Astrocyte (in vitro differentiated cells and primary cell): Measurements from ENCODE around the gene CELF2. TPM values are rescaled to one million over a fixed set of nuclear protein-coding genes. Genes with fewer than 3 reads are reported as not detected.

ENCODE experiments used
- DNase-seq: peaks from one replicate; pipeline ENCODE4 v3.0.0-alpha.2; 2010; ENCODE audit warnings: low read depth
- FAIRE-seq: peaks from 2 replicates; lab custom pipeline; 2011; peaks lifted over from hg19 to GRCh38; lab: Jason Lieb, UNC
- H2AFZ ChIP-seq: 2 replicates; pipeline ENCODE4 v1.6.0; 2012; ENCODE audit warnings: low read depth, low read length, inconsistent platforms
- H3K27ac ChIP-seq: 2 replicates; pipeline ENCODE4 v1.5.1; 2011; ENCODE audit warnings: low read depth, low read length, inconsistent platforms
- H3K27me3 ChIP-seq: 2 replicates; pipeline ENCODE4 v1.6.0; 2011; ENCODE audit warnings: low read length, inconsistent platforms; ENCODE audit not compliant: insufficient read depth
- H3K36me3 ChIP-seq: 2 replicates; pipeline ENCODE4 v1.5.1; 2011; ENCODE audit warnings: low read length, inconsistent platforms; ENCODE audit not compliant: insufficient read depth
- H3K4me1 ChIP-seq: 2 replicates; pipeline ENCODE4 v1.5.1; 2011; ENCODE audit warnings: low read length, inconsistent platforms; ENCODE audit not compliant: insufficient read depth
- H3K4me2 ChIP-seq: 2 replicates; pipeline ENCODE4 v1.6.0; 2012; ENCODE audit warnings: low read length, inconsistent platforms
- H3K4me3 ChIP-seq: 2 replicates; pipeline ENCODE4 v1.5.1; 2011; ENCODE audit warnings: low read depth, mild to moderate bottlenecking, low read length, inconsistent platforms; ENCODE audit not compliant: insufficient read depth
- H3K79me2 ChIP-seq: 2 replicates; pipeline ENCODE4 v1.6.0; 2012; ENCODE audit warnings: mild to moderate bottlenecking, low read length, inconsistent platforms; ENCODE audit not compliant: insufficient read depth
- H3K9ac ChIP-seq: 2 replicates; pipeline ENCODE4 v1.6.0; 2012; ENCODE audit warnings: mild to moderate bottlenecking, low read length, inconsistent platforms
- H3K9me3 ChIP-seq: 2 replicates; pipeline ENCODE4 v1.5.1; 2012; ENCODE audit warnings: low read depth, mild to moderate bottlenecking, low read length, inconsistent platforms; ENCODE audit not compliant: insufficient read depth
- H4K20me1 ChIP-seq: 2 replicates; pipeline ENCODE4 v1.6.0; 2012; ENCODE audit warnings: low read length, inconsistent platforms; ENCODE audit not compliant: insufficient read depth
- H3K27ac Mint-ChIP-seq: one replicate; pipeline ENCODE4 v1.8.0; 2021; ENCODE audit warnings: mild to moderate bottlenecking, mixed read lengths; ENCODE audit not compliant: unreplicated experiment
- H3K27me3 Mint-ChIP-seq: one replicate; pipeline ENCODE4 v1.8.0; 2021; ENCODE audit warnings: low read depth, mixed read lengths; ENCODE audit not compliant: unreplicated experiment
- H3K36me3 Mint-ChIP-seq: one replicate; pipeline ENCODE4 v1.8.0; 2021; ENCODE audit warnings: low read depth, mixed read lengths; ENCODE audit not compliant: unreplicated experiment
- H3K4me1 Mint-ChIP-seq: one replicate; pipeline ENCODE4 v1.8.0; 2021; ENCODE audit warnings: low read depth, mixed read lengths; ENCODE audit not compliant: unreplicated experiment
- H3K4me3 Mint-ChIP-seq: one replicate; pipeline ENCODE4 v1.8.0; 2021; ENCODE audit warnings: mild to moderate bottlenecking, moderate library complexity, mixed read lengths; ENCODE audit not compliant: unreplicated experiment
- H3K9me3 Mint-ChIP-seq: one replicate; pipeline ENCODE4 v1.8.0; 2021; ENCODE audit warnings: mild to moderate bottlenecking, mixed read lengths; ENCODE audit not compliant: unreplicated experiment
- EZH2 ChIP-seq: IDR thresholded peaks from 2 replicates; pipeline ENCODE4 v1.6.1; 2012; ENCODE audit warnings: mild to moderate bottlenecking, low read length, inconsistent platforms; ENCODE audit not compliant: insufficient read depth
- total RNA-seq: library from RNA; stranded (reverse); gene quantifications from 2 replicates; pipeline ENCODE4 v1.2.1, GENCODE V29; 2021
- TF ChIP-seq, protein P1 (sequence below): IDR thresholded peaks from 2 replicates; pipeline ENCODE4 v1.5.1; 2011; ENCODE audit warnings: low read depth, mild to moderate bottlenecking, inconsistent platforms, low read length, moderate library complexity; ENCODE audit not compliant: insufficient read depth

Gene CELF2
- total RNA-seq, 1 donor from 2014 or later, result 76.1 TPM

- H3K9me3 ChIP-seq, result peaks cover 13% of the 10 kb centered on the region
- H3K9ac ChIP-seq, result no peak overlapping the region
- H3K36me3 Mint-ChIP-seq, result no peaks in the 10 kb centered on the region
- no peak overlapping the region for H3K4me2 ChIP-seq
- TF ChIP-seq EZH2, result no peak
- TF ChIP-seq, protein P1, sequence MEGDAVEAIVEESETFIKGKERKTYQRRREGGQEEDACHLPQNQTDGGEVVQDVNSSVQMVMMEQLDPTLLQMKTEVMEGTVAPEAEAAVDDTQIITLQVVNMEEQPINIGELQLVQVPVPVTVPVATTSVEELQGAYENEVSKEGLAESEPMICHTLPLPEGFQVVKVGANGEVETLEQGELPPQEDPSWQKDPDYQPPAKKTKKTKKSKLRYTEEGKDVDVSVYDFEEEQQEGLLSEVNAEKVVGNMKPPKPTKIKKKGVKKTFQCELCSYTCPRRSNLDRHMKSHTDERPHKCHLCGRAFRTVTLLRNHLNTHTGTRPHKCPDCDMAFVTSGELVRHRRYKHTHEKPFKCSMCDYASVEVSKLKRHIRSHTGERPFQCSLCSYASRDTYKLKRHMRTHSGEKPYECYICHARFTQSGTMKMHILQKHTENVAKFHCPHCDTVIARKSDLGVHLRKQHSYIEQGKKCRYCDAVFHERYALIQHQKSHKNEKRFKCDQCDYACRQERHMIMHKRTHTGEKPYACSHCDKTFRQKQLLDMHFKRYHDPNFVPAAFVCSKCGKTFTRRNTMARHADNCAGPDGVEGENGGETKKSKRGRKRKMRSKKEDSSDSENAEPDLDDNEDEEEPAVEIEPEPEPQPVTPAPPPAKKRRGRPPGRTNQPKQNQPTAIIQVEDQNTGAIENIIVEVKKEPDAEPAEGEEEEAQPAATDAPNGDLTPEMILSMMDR, result no peak
- H3K4me3 Mint-ChIP-seq, result no peak overlapping the region
- no peak overlapping the region for H3K4me3 ChIP-seq
- peaks cover 10% of the 10 kb centered on the region for H3K9me3 Mint-ChIP-seq
- no peaks in the 10 kb centered on the region for H3K4me1 ChIP-seq
- H3K79me2 ChIP-seq, result no peaks in the 10 kb centered on the region
- H3K27ac ChIP-seq, result no peak overlapping the region
- no peak for DNase-seq
- no peaks in the 10 kb centered on the region for H3K4me1 Mint-ChIP-seq
- no peak overlapping the region for H2AFZ ChIP-seq
- H3K36me3 ChIP-seq, result no peaks in the 10 kb centered on the region
- H3K27me3 Mint-ChIP-seq, result peaks cover 40% of the 10 kb centered on the region
- H3K27ac Mint-ChIP-seq, result no peak overlapping the region
- peaks cover 3% of the 10 kb centered on the region for H3K27me3 ChIP-seq
- no peak for FAIRE-seq
- H4K20me1 ChIP-seq, result no peaks in the 10 kb centered on the region
Observed at GRCh38 chr10:11381511-11381910, 363.8 kb downstream of the CELF2 start.

DNA sequence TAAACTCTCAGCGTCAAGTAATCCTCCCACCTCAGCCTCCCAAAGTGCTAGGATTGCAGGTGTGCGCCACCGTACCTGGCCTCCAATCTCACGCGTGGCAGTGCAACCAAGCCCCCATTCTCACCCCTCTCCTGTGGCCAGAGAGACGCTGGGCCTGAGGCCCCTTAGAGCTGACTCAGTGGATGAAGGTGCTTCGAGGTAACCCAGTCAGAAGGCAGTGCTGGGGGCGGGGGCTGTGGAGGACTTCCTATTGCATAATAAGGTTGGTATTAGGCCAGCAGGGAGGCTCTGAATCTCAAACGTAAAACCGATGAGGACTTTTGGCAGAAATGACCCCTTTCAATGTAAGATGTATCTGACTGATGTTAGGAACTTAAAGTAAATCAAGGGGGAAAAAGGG lies 364.5 kb downstream of the CELF2 start:
- DNase-seq, result no peak
- TF ChIP-seq, protein P1, result no peak
- TF ChIP-seq EZH2, result no peak
- Histone ChIP-seq H3K9ac (no peak overlapping the region), H4K20me1 (no peaks in the 10 kb centered on the region), H3K27me3 (peaks cover 3% of the 10 kb centered on the region), H3K27ac (no peak overlapping the region), H3K79me2 (no peaks in the 10 kb centered on the region), H3K4me3 (no peak overlapping the region), H3K4me1 (no peaks in the 10 kb centered on the region), H2AFZ (no peak overlapping the region), H3K36me3 (no peaks in the 10 kb centered on the region), H3K9me3 (peaks cover 13% of the 10 kb centered on the region), H3K4me2 (no peak overlapping the region)
- Mint-ChIP-seq H3K36me3 (no peaks in the 10 kb centered on the region), H3K4me1 (peaks cover 4% of the 10 kb centered on the region), H3K27ac (no peak overlapping the region), H3K4me3 (no peak overlapping the region), H3K9me3 (peaks cover 10% of the 10 kb centered on the region), H3K27me3 (peaks cover 40% of the 10 kb centered on the region)
- FAIRE-seq, result no peak

GRCh38 chr10:11386044-11386443 lies 368.4 kb downstream of the CELF2 start:
- no peak for DNase-seq
- Histone ChIP-seq H3K4me2 (no peak overlapping the region), H3K4me1 (no peaks in the 10 kb centered on the region), H2AFZ (no peak overlapping the region), H3K27me3 (peaks cover 3% of the 10 kb centered on the region), H4K20me1 (no peaks in the 10 kb centered on the region), H3K4me3 (no peak overlapping the region), H3K79me2 (no peaks in the 10 kb centered on the region), H3K36me3 (no peaks in the 10 kb centered on the region), H3K9me3 (peaks cover 7% of the 10 kb centered on the region), H3K27ac (no peak overlapping the region), H3K9ac (no peak overlapping the region)
- no peak overlapping the region for H3K27ac Mint-ChIP-seq
- TF ChIP-seq, protein P1, result no peak
- TF ChIP-seq EZH2, result no peak
- H3K4me3 Mint-ChIP-seq, result no peak overlapping the region
- no peak for FAIRE-seq
- H3K27me3 Mint-ChIP-seq, result peaks cover 34% of the 10 kb centered on the region
- H3K9me3 Mint-ChIP-seq, result peaks cover 11% of the 10 kb centered on the region
- no peaks in the 10 kb centered on the region for H3K36me3 Mint-ChIP-seq
- peaks cover 9% of the 10 kb centered on the region for H3K4me1 Mint-ChIP-seq
